Endothelial cell of umbilical vein (primary cell): ENCODE measurements around the gene PTGDS. TPM values are rescaled to one million over a fixed set of nuclear protein-coding genes. Genes with fewer than 3 reads are reported as not detected.

ENCODE experiments used
- BruUV-seq: library from RNA; stranded (reverse); fragments of 400-500 nt; replicated peaks from 2 replicates; lab custom pipeline; 2021; lab: Mats Ljungman, UMichigan
- CTCF ChIA-PET: fragments of 300-600, 350-600 bp; sonication (Branson Sonifier 250); formaldehyde crosslinking; loops from one replicate; lab custom pipeline; 2021; ENCODE audit warnings: antibody characterized with exemption, inconsistent platforms; lab: Charles Lee
- POLR2A ChIA-PET: fragments of 300-600, 350-600 bp; sonication (Branson Sonifier 250); formaldehyde crosslinking; loops from one replicate; lab custom pipeline; 2021; ENCODE audit warnings: antibody characterized with exemption, inconsistent platforms; lab: Charles Lee
- DNase-seq: peaks from one replicate; pipeline ENCODE4 v3.0.0-alpha.2; 2011; ENCODE audit warnings: low read depth, low spot score
- FAIRE-seq: peaks from 2 replicates; lab custom pipeline; 2011; peaks lifted over from hg19 to GRCh38; lab: Jason Lieb, UNC
- H2AFZ ChIP-seq: 2 replicates; pipeline ENCODE4 v1.6.0; 2012; ENCODE audit warnings: low read depth, low read length, control low read depth, inconsistent platforms
- H3K27ac ChIP-seq: 2 replicates; pipeline ENCODE4 v1.5.1; 2011; ENCODE audit warnings: low read depth, mild to moderate bottlenecking, control low read depth, low read length, moderate library complexity; ENCODE audit not compliant: insufficient read depth
- H3K27me3 ChIP-seq, 2 experiments: 2 replicates each; pipeline versions ENCODE4 v1.6.0 to v1.6.1; 2011; ENCODE audit warnings: low read length in 2 of 2, mixed read lengths in 1 of 2; ENCODE audit not compliant: control insufficient read depth in 2 of 2, insufficient read depth in 2 of 2
- H3K36me3 ChIP-seq, 2 experiments: 2 replicates in 1 of 2; 3 replicates in 1 of 2; pipeline ENCODE4 v1.5.1; 2011; ENCODE audit warnings: low read length in 2 of 2, mild to moderate bottlenecking in 1 of 2, moderate library complexity in 1 of 2; ENCODE audit not compliant: control insufficient read depth in 2 of 2, insufficient read depth in 2 of 2; ENCODE audit errors: extremely low read depth in 1 of 2
- H3K4me1 ChIP-seq: 3 replicates; pipeline ENCODE4 v1.5.1; 2011; ENCODE audit warnings: mild to moderate bottlenecking, low read length; ENCODE audit not compliant: control insufficient read depth, insufficient read depth; ENCODE audit errors: extremely low read depth
- H3K4me2 ChIP-seq: 2 replicates; pipeline ENCODE4 v1.6.1; 2011; ENCODE audit warnings: low read length, control low read depth, mixed read lengths; ENCODE audit not compliant: insufficient read depth
- H3K4me3 ChIP-seq, 3 experiments: fragments of 200-600 bp in 1 of 3; sonication (generic), shearing (Covaris generic) in 1 of 3; replicated peaks in 1 of 3; 2 replicates each; pipeline ENCODE4 v1.5.1; 2011 to 2016; ENCODE audit warnings: control low read depth in 3 of 3, low read length in 3 of 3, mild to moderate bottlenecking in 2 of 3, inconsistent platforms in 1 of 3, low read depth in 1 of 3, moderate library complexity in 1 of 3; ENCODE audit not compliant: insufficient read depth in 1 of 3
- H3K79me2 ChIP-seq: 2 replicates; pipeline ENCODE4 v1.6.0; 2012; ENCODE audit warnings: low read length, inconsistent platforms; ENCODE audit not compliant: control insufficient read depth, insufficient read depth
- H3K9ac ChIP-seq: replicated peaks from 2 replicates; pipeline ENCODE3; 2011; ENCODE audit warnings: low read length, control low read depth; ENCODE audit not compliant: insufficient read depth; ENCODE audit errors: extremely low read depth
- H3K9me1 ChIP-seq: replicated peaks from 3 replicates; pipeline ENCODE4 v1.6.0; 2011; ENCODE audit warnings: mild to moderate bottlenecking, low read length; ENCODE audit not compliant: control insufficient read depth, insufficient read depth; ENCODE audit errors: extremely low read depth
- H3K9me3 ChIP-seq: replicated peaks from 2 replicates; pipeline ENCODE4 v1.5.1; 2012; ENCODE audit warnings: low read length, inconsistent platforms; ENCODE audit not compliant: control insufficient read depth, insufficient read depth
- H4K20me1 ChIP-seq: replicated peaks from 2 replicates; pipeline ENCODE3; 2011; ENCODE audit warnings: mild to moderate bottlenecking, low read length; ENCODE audit not compliant: control insufficient read depth, insufficient read depth; ENCODE audit errors: extremely low read depth
- CTCF ChIP-seq, 2 donors: IDR thresholded peaks; 1 replicate in 1 of 2; 2 replicates in 1 of 2; pipeline ENCODE4 v1.5.1; 2011; ENCODE audit warnings: low read length in 2 of 2, mild to moderate bottlenecking in 2 of 2, moderate library complexity in 2 of 2, control low read depth in 1 of 2, inconsistent platforms in 1 of 2, low read depth in 1 of 2; ENCODE audit not compliant: insufficient read depth in 1 of 2; ENCODE audit errors: extremely low read depth in 1 of 2
- EZH2 ChIP-seq: IDR thresholded peaks from 2 replicates; pipeline ENCODE4 v1.6.1; 2012; ENCODE audit warnings: borderline replicate concordance, low read depth, mild to moderate bottlenecking, moderate library complexity, low read length, inconsistent platforms; ENCODE audit not compliant: severe bottlenecking
- FOS ChIP-seq: IDR thresholded peaks from 2 replicates; pipeline ENCODE4 v1.6.1; 2011; ENCODE audit warnings: mild to moderate bottlenecking, low read length, moderate library complexity, borderline replicate concordance; ENCODE audit not compliant: insufficient read depth
- GATA2 ChIP-seq: IDR thresholded peaks from 2 replicates; pipeline ENCODE4 v1.7.0; 2011; ENCODE audit warnings: low read depth, mild to moderate bottlenecking, moderate library complexity, mixed read lengths, low read length; ENCODE audit not compliant: insufficient read length, insufficient read depth
- JUN ChIP-seq: IDR thresholded peaks from 2 replicates; pipeline ENCODE4 v1.6.1; 2011; ENCODE audit warnings: borderline replicate concordance, low read depth; ENCODE audit not compliant: insufficient read length, insufficient read depth
- MYC ChIP-seq: IDR thresholded peaks from one replicate; pipeline ENCODE4 v1.6.1; 2011; ENCODE audit warnings: mild to moderate bottlenecking, low read depth, low read length
- POLR2A ChIP-seq: IDR thresholded peaks from 2 replicates; pipeline ENCODE4 v1.6.1; 2012; ENCODE audit warnings: low read depth, mild to moderate bottlenecking, control low read depth, low read length
- POLR2AphosphoS5 ChIP-seq: IDR thresholded peaks from 2 replicates; pipeline ENCODE4 v1.6.1; 2012; ENCODE audit warnings: low read depth, mild to moderate bottlenecking, control low read depth, low read length, moderate library complexity; ENCODE audit not compliant: insufficient read depth
- dilution Hi-C: fragments of 300-500 bp; cut with MboI; formaldehyde crosslinking; loops from one replicate; pipeline ENCODE4 v1.15.0; 2019; ENCODE audit warnings: low sequenced_read_pairs; ENCODE audit not compliant: extremely low pct_ligation_motif_present
- intact Hi-C: fragments of 100-400 bp; cut with micrococcal nuclease; formaldehyde crosslinking; loops from one replicate; pipeline ENCODE4 v1.10.0; 2022
- polyA plus RNA-seq, 4 experiments: library from polyadenylated mRNA; depleted of rRNA in 3 of 4; stranded (reverse) in 3 of 4; unstranded in 1 of 4; fragments of >200 nt; gene quantifications; 2 replicates each; pipeline versions ENCODE4 v1.2.1 to v1.2.3, GENCODE V29; 2011 to 2012; ENCODE audit warnings: missing spikeins in 1 of 4
- total RNA-seq: library from RNA; stranded (reverse); gene quantifications from 2 replicates; pipeline ENCODE4 v1.2.3, GENCODE V29; 2021
- TF ChIP-seq, protein P1 (sequence below): IDR thresholded peaks from 2 replicates; pipeline ENCODE4 v1.6.1; 2011; ENCODE audit not compliant: insufficient read depth, insufficient read length

The PTGDS gene
- total and polyA plus RNA-seq, 2 donors (not counting 3 experiments of a cell fraction or from before 2014, with no cell fraction given): not detected

- no peaks in the 10 kb centered on the region for H3K27me3 ChIP-seq
- no peaks in the 10 kb centered on the region for H4K20me1 ChIP-seq
- DNase-seq (no peak), FAIRE-seq (no peak)
- H3K27ac ChIP-seq: no peak overlapping the region
- intact Hi-C loops (no loop called here), dilution Hi-C loops (no loop called here)
- BruUV-seq: no TSS peak
- ChIA-PET CTCF (interaction anchor here (1.3 kb wide), 1 partner anchor 15 kb away, joined by 4 read pairs; no protein-coding TSS in a partner anchor), POLR2A (no interaction called here)
- no peaks in the 10 kb centered on the region for H3K36me3 ChIP-seq
- H3K9ac ChIP-seq: no peak overlapping the region
- no peak overlapping the region for H2AFZ ChIP-seq
- TF ChIP-seq POLR2AphosphoS5 (no peak), FOS (no peak), GATA2 (no peak), EZH2 (no peak), MYC (no peak), CTCF (IDR thresholded peaks at IDR 0.05; ENCODE audit: extremely low read depth in 1 of 2, insufficient read depth in 1 of 2, low read depth in 1 of 2, low read length in 2 of 2) (no peak), JUN (no peak), POLR2A (no peak)
- TF ChIP-seq, protein P1, sequence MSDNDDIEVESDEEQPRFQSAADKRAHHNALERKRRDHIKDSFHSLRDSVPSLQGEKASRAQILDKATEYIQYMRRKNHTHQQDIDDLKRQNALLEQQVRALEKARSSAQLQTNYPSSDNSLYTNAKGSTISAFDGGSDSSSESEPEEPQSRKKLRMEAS: no peak
- H3K4me1 ChIP-seq: no peaks in the 10 kb centered on the region
- no peaks in the 10 kb centered on the region for H3K9me3 ChIP-seq
- H3K79me2 ChIP-seq: no peaks in the 10 kb centered on the region
- H3K4me2 ChIP-seq: no peak overlapping the region
- H3K4me3 ChIP-seq: no peak overlapping the region
- H3K9me1 ChIP-seq: no peaks in the 10 kb centered on the region
Measured at GRCh38 chr9:136962701-136963248, 14.5 kb upstream of the PTGDS start.
